ENCODE data around the gene GFY. TPM values are rescaled to one million over a fixed set of nuclear protein-coding genes. Genes with fewer than 3 reads are reported as not detected.

The GFY gene
- total and polyA plus RNA-seq, 2 donors from 2014 or later = not detected

DNA sequence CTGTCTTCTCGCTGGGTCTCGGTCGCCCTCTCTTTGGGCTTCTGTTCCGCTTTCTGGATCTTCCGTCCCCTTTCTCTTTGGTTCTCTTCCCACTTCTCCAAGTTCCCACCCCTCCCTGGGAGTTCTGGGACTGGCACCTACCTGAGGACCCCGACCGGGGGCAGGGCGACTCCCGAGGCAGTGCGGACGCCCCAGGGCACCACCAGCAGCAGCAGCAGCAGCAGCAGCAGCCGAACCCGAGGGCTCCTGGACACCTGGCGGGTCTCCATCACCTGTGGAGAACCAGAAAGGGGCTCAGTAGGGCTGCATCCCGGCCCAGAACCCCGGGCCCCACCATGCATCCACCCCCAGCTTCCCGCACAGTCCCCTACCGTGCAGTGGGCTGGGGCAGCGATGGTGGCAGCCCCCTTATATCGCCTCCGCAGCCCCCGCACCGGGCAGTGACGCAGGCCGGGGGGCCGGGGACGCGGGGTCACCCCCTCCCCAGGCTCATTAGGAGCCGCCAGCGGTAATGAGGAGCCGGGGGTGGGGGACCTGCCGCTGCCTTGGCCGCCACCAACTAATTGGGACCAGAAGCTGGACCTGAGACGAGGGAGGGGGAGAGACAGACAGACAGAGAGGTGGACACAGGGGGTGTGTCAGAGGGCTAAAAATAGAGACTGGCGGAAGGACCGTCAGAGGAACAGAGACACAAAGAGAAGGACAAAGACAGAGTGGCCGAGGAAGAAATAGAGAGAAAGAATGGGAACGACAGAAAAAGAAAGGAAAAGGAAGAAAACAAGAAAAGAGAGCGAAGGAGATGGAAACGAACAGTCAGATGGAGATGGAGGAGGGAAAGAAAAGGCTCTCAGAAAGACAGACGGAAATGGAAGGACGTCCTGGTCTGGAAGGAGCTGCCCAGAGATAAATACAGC is 1.9 kb upstream of the GFY start, which contains the start of gene PTH2:
Gene PTH2 (minus strand): TSS at position 371 of the 914 bp plus-strand sequence. CDS start 102 bp downstream, at position 269.
- TF ChIP-seq, protein P1, sequence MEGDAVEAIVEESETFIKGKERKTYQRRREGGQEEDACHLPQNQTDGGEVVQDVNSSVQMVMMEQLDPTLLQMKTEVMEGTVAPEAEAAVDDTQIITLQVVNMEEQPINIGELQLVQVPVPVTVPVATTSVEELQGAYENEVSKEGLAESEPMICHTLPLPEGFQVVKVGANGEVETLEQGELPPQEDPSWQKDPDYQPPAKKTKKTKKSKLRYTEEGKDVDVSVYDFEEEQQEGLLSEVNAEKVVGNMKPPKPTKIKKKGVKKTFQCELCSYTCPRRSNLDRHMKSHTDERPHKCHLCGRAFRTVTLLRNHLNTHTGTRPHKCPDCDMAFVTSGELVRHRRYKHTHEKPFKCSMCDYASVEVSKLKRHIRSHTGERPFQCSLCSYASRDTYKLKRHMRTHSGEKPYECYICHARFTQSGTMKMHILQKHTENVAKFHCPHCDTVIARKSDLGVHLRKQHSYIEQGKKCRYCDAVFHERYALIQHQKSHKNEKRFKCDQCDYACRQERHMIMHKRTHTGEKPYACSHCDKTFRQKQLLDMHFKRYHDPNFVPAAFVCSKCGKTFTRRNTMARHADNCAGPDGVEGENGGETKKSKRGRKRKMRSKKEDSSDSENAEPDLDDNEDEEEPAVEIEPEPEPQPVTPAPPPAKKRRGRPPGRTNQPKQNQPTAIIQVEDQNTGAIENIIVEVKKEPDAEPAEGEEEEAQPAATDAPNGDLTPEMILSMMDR (IDR thresholded peaks at IDR 0.05; ENCODE audit: borderline replicate concordance, extremely low read depth, insufficient read depth) = no peak
- DNase-seq = no peak
- Histone ChIP-seq H3K27ac (ENCODE audit: low read depth in 2 of 2, low read length in 2 of 2) (no peak within 1 kb of the TSS), H3K9me3 (ENCODE audit: control insufficient read depth in 2 of 3, insufficient read depth in 1 of 3, low read length in 3 of 3) (no peaks in the 10 kb centered on the region), H3K4me3 (ENCODE audit: low read length in 3 of 3) (no peak within 1 kb of the TSS), H3K4me1 (ENCODE audit: control insufficient read depth in 2 of 3, insufficient read depth in 2 of 3, low read depth in 1 of 3, low read length in 3 of 3) (peaks cover 0 to 5% (median 0%) of the 10 kb centered on the region in 3 donors), H3K27me3 (ENCODE audit: control insufficient read depth, insufficient read depth, low read length) (peaks cover 64% of the 10 kb centered on the region), H3K36me3 (ENCODE audit: control insufficient read depth in 2 of 3, insufficient read depth in 3 of 3, low read length in 3 of 3) (no peaks in the 10 kb centered on the region), H3K9ac (ENCODE audit: low read length in 3 of 3) (no peak within 1 kb of the TSS)
- intact Hi-C loops (cut with DNase I) = no loop called here
- FAIRE-seq = no peak

DNA sequence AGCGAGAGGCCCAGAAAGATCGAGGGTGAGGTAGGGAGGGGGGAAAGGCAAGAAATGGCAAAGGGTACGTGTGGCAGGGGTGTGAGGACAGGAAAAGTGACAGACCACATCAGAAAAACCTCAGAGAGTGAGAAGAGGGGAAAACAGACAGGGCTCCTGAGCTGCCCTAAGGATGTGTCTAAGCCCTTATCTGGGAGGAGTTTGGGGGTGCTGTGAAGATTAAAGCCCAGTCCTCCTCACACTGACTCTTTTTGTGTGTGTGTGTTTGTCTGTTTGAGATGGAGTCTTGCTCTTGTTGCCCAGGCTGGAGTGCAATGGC is 1.2 kb upstream of the GFY start:
- TF ChIP-seq, protein P1 (IDR thresholded peaks at IDR 0.05; ENCODE audit: borderline replicate concordance, extremely low read depth, insufficient read depth) = no peak
- no peaks in the 10 kb centered on the region for H3K9me3 ChIP-seq (ENCODE audit: control insufficient read depth in 2 of 3, insufficient read depth in 1 of 3, low read length in 3 of 3)
- H3K4me1 ChIP-seq (ENCODE audit: control insufficient read depth in 2 of 3, insufficient read depth in 2 of 3, low read depth in 1 of 3, low read length in 3 of 3) = peaks cover 0 to 5% (median 0%) of the 10 kb centered on the region in 3 donors
- no peaks in the 10 kb centered on the region for H3K36me3 ChIP-seq (ENCODE audit: control insufficient read depth in 2 of 3, insufficient read depth in 3 of 3, low read length in 3 of 3)
- DNase-seq = no peak
- H3K9ac ChIP-seq (ENCODE audit: low read length in 3 of 3) = no peak overlapping the region
- no peak overlapping the region for H3K4me3 ChIP-seq (ENCODE audit: low read length in 3 of 3)
- intact Hi-C loops (cut with DNase I) = no loop called here
- H3K27me3 ChIP-seq (ENCODE audit: control insufficient read depth, insufficient read depth, low read length) = peaks cover 60% of the 10 kb centered on the region
- H3K27ac ChIP-seq (ENCODE audit: low read depth in 2 of 2, low read length in 2 of 2) = no peak overlapping the region
- FAIRE-seq = no peak

DNA sequence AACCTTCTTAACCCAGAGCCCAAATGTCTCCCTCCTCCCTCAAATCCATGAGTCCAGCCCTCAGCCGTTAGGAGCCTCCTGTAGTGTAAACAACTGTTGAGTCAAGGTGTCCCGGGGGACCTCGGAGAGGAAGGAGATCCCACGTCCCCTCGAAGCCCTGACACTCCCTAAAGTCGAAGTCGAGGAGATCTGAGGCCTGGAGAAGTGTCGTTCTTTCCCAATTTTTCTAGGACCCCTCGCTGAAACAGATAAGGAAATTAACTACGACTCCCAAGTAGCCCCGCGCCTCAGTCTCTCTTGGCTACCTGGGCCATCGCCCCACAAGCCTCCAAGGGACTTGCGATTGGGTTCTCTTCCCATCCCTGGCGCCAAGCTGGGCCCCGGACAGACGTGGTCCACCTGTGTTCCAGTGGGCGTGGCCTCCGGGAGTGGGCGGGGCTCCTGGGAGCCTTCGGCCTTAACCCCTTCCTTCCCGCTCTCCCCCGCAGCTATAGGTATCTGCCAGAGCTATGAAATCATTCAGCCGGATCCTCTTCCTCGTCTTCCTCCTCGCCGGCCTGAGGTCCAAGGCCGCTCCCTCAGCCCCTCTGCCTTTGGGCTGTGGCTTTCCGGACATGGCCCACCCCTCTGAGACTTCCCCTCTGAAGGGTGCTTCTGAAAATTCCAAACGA is 869 bp downstream of the GFY start:
- no peak overlapping the region for H3K27ac ChIP-seq (ENCODE audit: low read depth in 2 of 2, low read length in 2 of 2)
- FAIRE-seq (no peak), DNase-seq (no peak)
- intact Hi-C loops (cut with DNase I) = no loop called here
- TF ChIP-seq, protein P1 (IDR thresholded peaks at IDR 0.05; ENCODE audit: borderline replicate concordance, extremely low read depth, insufficient read depth) = no peak
- H3K9ac ChIP-seq (ENCODE audit: low read length in 3 of 3) = no peak overlapping the region
- H3K9me3 ChIP-seq (ENCODE audit: control insufficient read depth in 2 of 3, insufficient read depth in 1 of 3, low read length in 3 of 3) = no peaks in the 10 kb centered on the region
- H3K4me3 ChIP-seq (ENCODE audit: low read length in 3 of 3) = no peak overlapping the region
- peaks cover 69% of the 10 kb centered on the region for H3K27me3 ChIP-seq (ENCODE audit: control insufficient read depth, insufficient read depth, low read length)
- peaks cover 0 to 5% (median 0%) of the 10 kb centered on the region in 3 donors for H3K4me1 ChIP-seq (ENCODE audit: control insufficient read depth in 2 of 3, insufficient read depth in 2 of 3, low read depth in 1 of 3, low read length in 3 of 3)
- no peaks in the 10 kb centered on the region for H3K36me3 ChIP-seq (ENCODE audit: control insufficient read depth in 2 of 3, insufficient read depth in 3 of 3, low read length in 3 of 3)

Data from kidney (tissue), 14 donors.